OCI-LY3 (cell line): ENCODE measurements around the gene HACE1.

Source experiments
- EZH2phosphoT487 ChIP-seq: fragments of 200-600 bp; shearing (Covaris generic); IDR thresholded peaks from 2 replicates; pipeline ENCODE4 v1.6.1; 2018; ENCODE audit warnings: antibody characterized with exemption, mixed run types, low read depth
- TF ChIP-seq, protein P1 (sequence below): fragments of 200-600, 300-600 bp; sonication (generic); IDR thresholded peaks from 2 replicates; pipeline ENCODE4 v1.5.1; 2014; ENCODE audit warnings: antibody characterized with exemption, low read length, low read depth

DNA sequence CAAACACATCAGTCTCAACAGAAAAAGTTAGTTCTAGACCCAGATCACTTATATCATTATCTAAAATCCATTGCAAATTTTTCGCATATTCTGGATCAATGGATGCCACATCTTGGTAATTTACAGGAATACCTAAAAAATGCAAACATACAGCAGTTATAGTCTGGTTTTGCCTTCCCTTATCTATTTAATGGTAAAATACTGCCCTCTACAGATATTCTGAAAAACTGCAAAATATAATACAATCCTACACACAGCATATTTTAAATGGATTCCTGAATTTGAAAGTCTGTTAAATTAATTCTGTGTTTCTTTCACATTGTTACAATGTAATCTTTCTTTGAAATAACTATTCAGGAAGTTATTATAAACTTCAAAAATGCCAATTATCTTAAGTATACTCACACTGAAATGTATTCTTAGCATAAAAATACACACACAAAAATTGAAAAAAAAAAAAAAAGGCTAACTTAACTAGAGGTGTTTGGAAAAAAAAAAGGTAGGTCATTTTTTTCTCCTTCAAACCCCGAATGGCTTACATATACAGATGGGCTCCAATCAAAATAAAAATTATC, 88.4 kb downstream of the HACE1 start:
- TF ChIP-seq, protein P1, sequence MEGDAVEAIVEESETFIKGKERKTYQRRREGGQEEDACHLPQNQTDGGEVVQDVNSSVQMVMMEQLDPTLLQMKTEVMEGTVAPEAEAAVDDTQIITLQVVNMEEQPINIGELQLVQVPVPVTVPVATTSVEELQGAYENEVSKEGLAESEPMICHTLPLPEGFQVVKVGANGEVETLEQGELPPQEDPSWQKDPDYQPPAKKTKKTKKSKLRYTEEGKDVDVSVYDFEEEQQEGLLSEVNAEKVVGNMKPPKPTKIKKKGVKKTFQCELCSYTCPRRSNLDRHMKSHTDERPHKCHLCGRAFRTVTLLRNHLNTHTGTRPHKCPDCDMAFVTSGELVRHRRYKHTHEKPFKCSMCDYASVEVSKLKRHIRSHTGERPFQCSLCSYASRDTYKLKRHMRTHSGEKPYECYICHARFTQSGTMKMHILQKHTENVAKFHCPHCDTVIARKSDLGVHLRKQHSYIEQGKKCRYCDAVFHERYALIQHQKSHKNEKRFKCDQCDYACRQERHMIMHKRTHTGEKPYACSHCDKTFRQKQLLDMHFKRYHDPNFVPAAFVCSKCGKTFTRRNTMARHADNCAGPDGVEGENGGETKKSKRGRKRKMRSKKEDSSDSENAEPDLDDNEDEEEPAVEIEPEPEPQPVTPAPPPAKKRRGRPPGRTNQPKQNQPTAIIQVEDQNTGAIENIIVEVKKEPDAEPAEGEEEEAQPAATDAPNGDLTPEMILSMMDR: peak; percentile 57
- no peak for TF ChIP-seq EZH2phosphoT487
